CD4-positive, alpha-beta T cell treated with Interleukin-1 beta for 1 hour (primary cell): ENCODE data around the gene DDX23.
"Not testable (repeated sequence)": the region's sequence is repeated elsewhere in the genome, so short reads cannot be mapped to it uniquely, and the experiment has no call there.

ENCODE experiments used
- DNase-seq, 2 donors: peaks; one replicate each; pipeline ENCODE4 v3.0.0-alpha.2; 2020 to 2022

The DDX23 gene

GRCh38 chr12:48861111-48861510, 9.1 kb upstream of the DDX23 start:
- DNase-seq, result no peak

- not testable (repeated sequence) for DNase-seq
These were observed 8.3 kb upstream of the DDX23 start for GRCh38 chr12:48860236-48860635.

GRCh38 chr12:48859607-48860006, 7.6 kb upstream of the DDX23 start:
- DNase-seq, result no peak

GRCh38 chr12:48858043-48858442, 6.1 kb upstream of the DDX23 start:
- DNase-seq, result no peak

- DNase-seq, result no peak
These were observed 5.5 kb upstream of the DDX23 start for GRCh38 chr12:48857278-48857994.

GRCh38 chr12:48856379-48856778, 4.4 kb upstream of the DDX23 start:
- DNase-seq, result no peak

- not testable (repeated sequence) for DNase-seq
These were observed 3.0 kb upstream of the DDX23 start for GRCh38 chr12:48854932-48855331.

- no peak for DNase-seq
These were observed 2.5 kb upstream of the DDX23 start for GRCh38 chr12:48854488-48854887.

- peak; percentile 85 to 91 for DNase-seq
These were observed 1.0 kb upstream of the DDX23 start for GRCh38 chr12:48852734-48853688.

GRCh38 chr12:48842021-48842420, 9.9 kb downstream of the DDX23 start:
- DNase-seq, result not testable (repeated sequence)

- DNase-seq, result no peak
These were observed 13.9 kb downstream of the DDX23 start for GRCh38 chr12:48838048-48838447.

GRCh38 chr12:48832321-48833060, 19.5 kb downstream of the DDX23 start:
- no peak for DNase-seq

- DNase-seq, result no peak
These were observed 20.7 kb downstream of the DDX23 start for GRCh38 chr12:48831257-48831656.

- DNase-seq, result no peak
These were observed 23.0 kb downstream of the DDX23 start for GRCh38 chr12:48828841-48829575.

- DNase-seq, result no peak
These were observed 23.7 kb downstream of the DDX23 start for GRCh38 chr12:48828293-48828692.

- DNase-seq, result no peak
These were observed 24.4 kb downstream of the DDX23 start for GRCh38 chr12:48827513-48828096.

GRCh38 chr12:48827026-48827425, 24.9 kb downstream of the DDX23 start:
- no peak for DNase-seq

GRCh38 chr12:48826209-48826855, 25.6 kb downstream of the DDX23 start:
- no peak for DNase-seq

- no peak for DNase-seq
These were observed 27.1 kb downstream of the DDX23 start for GRCh38 chr12:48824905-48825304.

GRCh38 chr12:48824112-48824511, 27.9 kb downstream of the DDX23 start:
- DNase-seq, result peak in 1 of 2 donors; percentile 24

- DNase-seq, result no peak
These were observed 28.7 kb downstream of the DDX23 start for GRCh38 chr12:48823281-48823680.

GRCh38 chr12:48822711-48823110, 29.3 kb downstream of the DDX23 start:
- no peak for DNase-seq
